DMS 273 (cell line): ENCODE data around the gene ITPRIP.

Source experiments
- DNase-seq: peaks from one replicate; lab custom pipeline; 2025; ENCODE audit not compliant: unreplicated experiment; lab: John Stamatoyannopoulos, UW

The ITPRIP gene

DNA sequence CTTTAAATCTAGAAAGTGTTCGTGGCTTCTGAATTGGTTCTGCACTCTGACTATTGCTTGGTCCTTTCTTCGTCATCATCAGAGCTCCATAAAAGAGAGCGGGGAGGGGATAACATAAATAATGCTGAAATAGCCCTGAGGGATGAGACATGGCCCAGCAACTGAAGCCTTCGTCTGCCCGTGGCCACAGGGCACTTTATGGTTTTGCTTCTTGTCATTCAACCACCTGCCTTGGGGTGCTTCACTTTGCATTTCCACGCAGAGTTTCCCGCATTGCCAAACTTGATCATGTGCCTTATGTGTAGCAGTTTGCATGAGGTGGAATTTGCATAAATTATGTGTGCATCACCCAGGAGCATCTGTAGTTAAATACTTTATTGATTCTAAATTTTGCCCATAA, 53.4 kb downstream of the ITPRIP start:
- DNase-seq, result no peak

DNA sequence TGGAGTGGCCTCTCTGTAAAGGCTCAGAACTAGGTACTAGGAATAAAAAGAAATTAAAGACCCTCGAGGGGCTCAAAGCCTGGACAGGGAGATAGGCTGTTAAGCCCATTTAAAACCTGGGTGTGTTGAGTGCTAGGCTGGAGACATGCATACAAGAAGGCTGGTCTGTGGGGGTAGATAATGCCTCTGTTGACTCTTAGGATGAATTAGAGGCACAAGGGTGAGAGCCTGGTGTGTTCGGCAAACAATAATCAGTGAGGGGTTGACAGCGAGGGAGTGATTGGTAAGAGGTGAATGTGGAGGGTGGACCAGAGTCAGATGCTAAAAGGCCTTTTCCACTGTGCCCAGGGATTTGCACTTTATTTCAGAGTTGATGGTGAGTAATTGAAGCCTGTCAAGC, 56.6 kb downstream of the ITPRIP start:
- no peak for DNase-seq

DNA sequence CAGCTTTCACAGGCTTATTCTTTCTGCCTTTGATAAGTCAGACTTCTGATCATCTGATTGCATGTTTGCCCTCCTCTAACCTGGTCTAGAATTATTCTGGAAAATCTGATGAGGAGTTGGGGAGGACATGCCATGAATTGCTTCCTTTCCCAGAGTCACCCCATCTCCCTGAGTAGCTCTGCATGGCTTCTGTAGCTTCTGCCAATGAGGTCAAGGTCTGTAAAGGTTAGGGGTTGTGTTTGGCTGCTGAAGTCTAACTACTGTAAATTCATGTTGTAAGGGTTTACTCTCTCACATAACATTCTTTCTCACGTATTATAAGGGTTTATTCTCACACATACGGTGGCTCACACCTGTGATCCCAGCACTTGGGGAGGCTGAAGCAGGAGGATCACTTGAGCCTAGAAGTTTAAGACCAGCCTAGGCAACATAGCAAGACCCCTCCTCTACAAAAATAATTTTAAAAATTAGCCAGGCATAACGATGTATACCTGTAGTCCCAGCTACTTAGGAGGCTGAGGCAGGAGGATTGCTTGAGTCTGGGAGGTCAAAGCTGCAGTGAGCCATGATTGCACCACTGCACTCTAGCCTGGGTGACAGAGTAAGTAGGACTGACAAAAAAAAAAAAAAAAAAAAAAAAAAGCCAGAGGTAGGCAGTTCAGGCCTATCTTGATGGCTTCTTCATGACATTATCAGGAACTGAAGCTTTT, 58.6 kb downstream of the ITPRIP start:
- no peak for DNase-seq

DNA sequence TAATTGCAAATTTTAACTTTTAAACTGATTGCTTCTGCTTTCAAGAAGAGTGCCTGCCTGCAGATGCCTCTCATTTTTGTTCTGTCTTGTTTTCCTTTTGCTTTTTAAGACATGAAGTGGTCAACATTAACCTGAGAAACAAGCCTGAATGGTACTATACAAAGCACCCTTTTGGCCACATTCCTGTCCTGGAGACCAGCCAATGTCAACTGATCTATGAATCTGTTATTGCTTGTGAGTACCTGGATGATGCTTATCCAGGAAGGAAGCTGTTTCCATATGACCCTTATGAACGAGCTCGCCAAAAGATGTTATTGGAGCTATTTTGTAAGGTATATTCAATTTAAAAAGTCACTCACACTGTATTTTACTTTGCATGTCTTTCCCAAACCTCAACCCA, 60.5 kb downstream of the ITPRIP start:
- no peak for DNase-seq

GRCh38 chr10:104276192-104276591, 62.1 kb downstream of the ITPRIP start:
- DNase-seq, result no peak

DNA sequence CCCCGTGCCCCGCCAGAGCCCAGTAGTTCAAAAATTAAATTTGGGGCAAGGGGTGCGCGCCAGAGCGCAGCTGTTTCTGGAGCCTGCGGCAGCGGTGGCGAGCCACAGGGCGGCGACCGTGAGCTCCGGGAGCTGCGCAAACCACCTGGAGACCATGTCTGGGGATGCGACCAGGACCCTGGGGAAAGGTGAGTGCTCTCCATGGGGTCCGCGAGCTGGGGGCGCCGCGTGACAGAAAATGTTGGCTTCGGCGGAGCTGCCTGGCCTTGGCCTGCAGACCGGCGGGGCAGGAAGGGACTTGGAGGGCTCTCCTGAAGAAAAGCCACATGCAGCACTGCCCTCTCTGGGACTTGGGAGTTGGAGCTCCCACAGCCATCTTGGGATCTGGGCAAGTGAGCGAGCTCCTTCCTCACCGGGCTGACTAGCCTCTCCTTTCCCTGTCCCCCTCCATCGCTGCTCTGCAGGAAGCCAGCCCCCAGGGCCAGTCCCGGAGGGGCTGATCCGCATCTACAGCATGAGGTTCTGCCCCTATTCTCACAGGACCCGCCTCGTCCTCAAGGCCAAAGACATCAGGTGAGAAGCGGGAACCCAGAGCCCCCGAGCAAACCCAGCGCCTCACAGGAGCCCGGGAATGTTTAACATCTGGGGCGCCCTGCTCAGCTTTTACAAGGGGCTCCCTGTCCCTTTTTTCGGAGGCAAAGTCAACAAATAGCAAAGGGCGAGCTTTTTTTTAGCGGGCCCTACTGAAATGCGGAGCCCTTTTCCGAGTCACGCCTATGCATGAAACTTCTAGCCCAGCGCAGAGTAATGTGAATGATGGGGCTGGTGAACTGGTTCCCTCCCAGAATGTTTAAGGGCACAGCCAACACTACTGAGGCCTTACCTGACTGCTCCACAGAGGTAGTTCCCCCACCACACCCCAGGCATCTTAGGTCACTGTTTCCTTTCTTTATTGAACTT, 63.2 kb downstream of the ITPRIP start:
- peak; percentile 38 for DNase-seq

DNA sequence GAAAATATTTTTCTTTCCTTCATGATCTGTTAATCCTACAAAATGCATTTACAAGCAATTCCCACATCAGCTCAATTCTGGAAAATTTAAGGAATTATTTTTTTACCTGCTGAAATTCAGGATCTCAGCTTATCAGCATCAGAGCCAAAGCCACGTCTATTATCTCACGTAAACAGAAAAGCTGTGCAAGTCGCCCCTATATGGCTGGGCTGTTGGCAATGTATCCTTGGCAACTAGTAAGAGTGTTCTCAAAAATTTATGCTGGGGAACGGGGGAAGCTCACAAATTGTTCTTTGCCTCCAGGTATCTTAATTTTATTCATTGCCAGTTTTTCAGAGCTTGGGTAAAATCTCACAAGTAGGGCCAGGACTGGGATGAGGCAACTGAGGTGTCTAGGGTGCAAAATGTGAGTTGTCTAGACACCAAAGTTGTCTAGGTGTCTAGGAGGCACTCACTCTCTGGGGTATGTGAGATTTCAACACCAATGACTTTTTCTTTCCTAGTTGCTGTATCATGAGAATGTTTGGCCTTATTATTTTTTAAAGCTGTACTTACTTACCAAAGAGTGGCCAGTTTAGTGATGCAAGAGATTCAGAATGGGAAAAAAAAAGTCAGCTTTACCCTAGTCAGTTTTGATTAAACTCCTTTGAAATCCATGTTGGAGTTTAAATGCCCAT, 64.2 kb downstream of the ITPRIP start:
- no peak for DNase-seq

GRCh38 chr10:104273286-104273685, 65.0 kb downstream of the ITPRIP start:
- DNase-seq, result no peak

DNA sequence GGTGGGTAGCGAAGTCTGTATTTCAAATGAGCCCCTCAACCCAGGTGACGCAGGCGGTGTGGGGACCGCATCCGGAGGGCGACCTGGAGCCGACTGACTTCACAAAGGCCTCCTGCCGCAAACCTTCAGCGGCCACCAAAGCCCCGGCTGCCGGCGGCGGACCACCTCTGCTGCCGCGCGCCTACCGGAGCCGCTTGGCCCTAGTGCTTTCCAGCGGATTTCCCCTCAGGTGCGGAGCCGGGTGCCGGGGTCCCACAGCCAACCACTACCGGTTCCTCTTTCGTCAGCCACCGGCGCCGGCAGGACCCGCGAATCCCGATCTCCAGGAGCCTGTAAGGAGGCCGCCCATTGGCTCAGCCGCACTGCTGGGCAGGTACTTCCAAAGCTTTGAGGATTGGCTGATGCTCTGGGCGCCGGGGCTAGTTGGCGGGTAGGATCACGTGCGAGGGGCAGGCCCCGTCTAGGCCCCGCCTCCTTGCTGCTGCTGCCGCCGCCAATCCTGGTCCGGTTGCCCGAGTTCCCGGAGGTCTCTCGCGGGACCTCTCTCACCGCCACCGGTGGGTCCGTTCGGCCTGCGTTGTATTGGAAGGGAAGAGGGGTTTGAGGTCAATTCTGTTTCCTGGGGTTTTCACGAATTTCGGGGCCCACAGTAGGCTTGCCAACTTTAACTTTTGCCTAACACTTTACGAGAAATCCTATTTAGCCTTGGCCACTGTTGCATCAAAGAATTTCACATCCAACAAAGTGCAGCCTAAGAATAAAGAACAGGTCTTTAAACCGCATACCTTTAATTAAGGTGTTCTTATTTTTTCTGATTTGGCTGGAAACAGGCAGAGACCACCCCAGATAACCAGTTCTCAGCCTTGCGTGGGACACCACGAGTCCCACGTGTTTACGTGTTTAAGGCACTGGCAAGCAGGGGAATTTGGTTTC, 69.3 kb downstream of the ITPRIP start, which contains the start of gene GSTO2:
Gene GSTO2 (plus strand): TSS at position 472 of the 933 bp plus-strand sequence. CDS start 5,732 bp downstream, outside the sequence.
- peak; percentile 98 for DNase-seq

DNA sequence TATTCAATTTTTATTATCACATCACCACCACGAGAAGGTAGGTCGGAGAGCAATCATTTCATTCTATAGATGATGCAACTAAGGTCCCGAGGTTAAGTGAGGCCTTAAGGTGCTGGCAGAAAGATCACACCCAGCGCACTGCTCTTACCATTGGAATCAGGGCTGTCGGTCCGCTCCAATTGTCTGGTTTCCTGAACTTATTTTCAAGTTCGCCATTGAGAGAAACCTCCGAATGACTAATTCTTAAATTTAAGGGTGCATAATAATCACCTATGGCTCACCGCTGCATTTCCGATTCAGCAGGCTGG, 69.9 kb downstream of the ITPRIP start:
- DNase-seq, result peak; percentile 48

- no peak for DNase-seq
Observed at GRCh38 chr10:104267721-104268404, 70.4 kb downstream of the ITPRIP start.

DNA sequence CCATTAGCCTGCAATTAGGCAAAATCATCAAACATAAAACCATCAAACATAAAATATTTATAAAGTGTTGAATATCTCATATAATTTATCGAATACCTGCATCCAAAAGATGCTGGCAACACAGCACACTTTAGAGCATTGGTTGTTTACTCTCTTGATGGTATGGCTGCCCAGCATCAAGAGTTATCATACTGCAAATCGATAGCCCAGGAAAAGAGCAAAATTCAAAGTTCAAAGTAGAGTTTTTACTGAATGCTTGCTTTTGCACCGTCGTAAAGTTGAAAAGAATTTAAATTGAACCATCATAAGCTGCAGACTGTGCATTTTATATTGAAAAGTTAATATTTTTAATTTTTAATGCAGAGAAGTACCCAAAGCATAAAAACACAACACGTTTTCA, 73.5 kb downstream of the ITPRIP start:
- no peak for DNase-seq

GRCh38 chr10:104262055-104262454, 76.2 kb downstream of the ITPRIP start:
- peak; percentile 74 for DNase-seq

- no peak for DNase-seq
Observed at GRCh38 chr10:104260775-104261115, 77.5 kb downstream of the ITPRIP start.

GRCh38 chr10:104259999-104260774, 78.1 kb downstream of the ITPRIP start:
- no peak for DNase-seq
